SK-N-SH (cell line): ENCODE measurements around the gene TCP11L1.
"Not testable (repeated sequence)": the region's sequence is repeated elsewhere in the genome, so short reads cannot be mapped to it uniquely, and the experiment has no call there.

Experiments used
- POLR2AphosphoS5 ChIP-seq: IDR thresholded peaks from 2 replicates; pipeline ENCODE4 v1.6.1; 2012; ENCODE audit warnings: low read depth, low read length
- YY1 ChIP-seq: IDR thresholded peaks from 2 replicates; pipeline ENCODE4 v1.4.0; 2012; ENCODE audit warnings: low read depth, mild to moderate bottlenecking
- TF ChIP-seq, protein P1 (sequence below): fragments of 200-600 bp; sonication (generic); IDR thresholded peaks from 2 replicates; pipeline ENCODE4 v1.6.1; 2017; ENCODE audit warnings: antibody characterized with exemption, mild to moderate bottlenecking, moderate library complexity
- TF ChIP-seq, protein P2 (sequence below): IDR thresholded peaks from 2 replicates; pipeline ENCODE4 v1.4.0; 2012; ENCODE audit warnings: low read depth, borderline replicate concordance

DNA sequence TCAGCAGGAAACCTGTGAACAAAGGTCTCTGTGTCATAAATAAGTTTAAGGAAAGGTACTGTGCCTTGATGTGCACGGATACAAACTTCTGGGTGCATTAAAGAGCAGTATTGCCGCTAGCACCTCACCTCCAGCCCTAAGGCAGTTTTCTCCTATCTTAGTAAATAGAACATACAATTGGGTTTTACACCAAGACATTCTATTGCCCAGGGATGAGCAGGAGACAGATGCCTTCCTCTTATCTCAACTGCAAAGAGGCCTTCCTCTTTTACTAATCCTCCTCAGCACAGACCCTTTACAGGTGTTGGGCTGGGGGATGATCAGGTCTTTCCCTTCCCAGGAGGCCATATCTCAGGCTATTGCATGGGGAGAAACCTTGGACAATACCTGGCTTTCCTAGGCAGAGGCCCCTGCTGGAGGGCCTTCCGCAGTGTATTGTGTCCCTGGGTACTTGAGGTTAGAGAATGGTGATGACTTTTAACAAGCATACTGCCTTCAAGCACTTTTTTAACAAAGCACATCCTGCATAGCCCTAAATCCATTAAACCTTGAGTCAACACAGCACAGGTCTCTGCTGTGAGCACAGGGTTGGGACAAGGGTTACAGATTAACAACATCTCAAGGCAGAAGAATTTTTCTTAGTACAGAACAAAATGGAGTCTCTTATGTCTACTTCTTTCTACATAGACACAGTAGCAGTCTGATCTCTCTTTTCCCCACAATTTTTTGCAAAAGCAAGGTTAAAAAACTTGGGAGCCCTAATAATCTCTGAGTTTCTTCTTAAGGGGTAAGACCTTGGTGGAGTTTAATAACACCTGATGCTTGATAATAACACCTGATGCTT lies 10.4 kb downstream of the TCP11L1 start:
- not testable (repeated sequence) for TF ChIP-seq POLR2AphosphoS5, YY1
- TF ChIP-seq, protein P1, sequence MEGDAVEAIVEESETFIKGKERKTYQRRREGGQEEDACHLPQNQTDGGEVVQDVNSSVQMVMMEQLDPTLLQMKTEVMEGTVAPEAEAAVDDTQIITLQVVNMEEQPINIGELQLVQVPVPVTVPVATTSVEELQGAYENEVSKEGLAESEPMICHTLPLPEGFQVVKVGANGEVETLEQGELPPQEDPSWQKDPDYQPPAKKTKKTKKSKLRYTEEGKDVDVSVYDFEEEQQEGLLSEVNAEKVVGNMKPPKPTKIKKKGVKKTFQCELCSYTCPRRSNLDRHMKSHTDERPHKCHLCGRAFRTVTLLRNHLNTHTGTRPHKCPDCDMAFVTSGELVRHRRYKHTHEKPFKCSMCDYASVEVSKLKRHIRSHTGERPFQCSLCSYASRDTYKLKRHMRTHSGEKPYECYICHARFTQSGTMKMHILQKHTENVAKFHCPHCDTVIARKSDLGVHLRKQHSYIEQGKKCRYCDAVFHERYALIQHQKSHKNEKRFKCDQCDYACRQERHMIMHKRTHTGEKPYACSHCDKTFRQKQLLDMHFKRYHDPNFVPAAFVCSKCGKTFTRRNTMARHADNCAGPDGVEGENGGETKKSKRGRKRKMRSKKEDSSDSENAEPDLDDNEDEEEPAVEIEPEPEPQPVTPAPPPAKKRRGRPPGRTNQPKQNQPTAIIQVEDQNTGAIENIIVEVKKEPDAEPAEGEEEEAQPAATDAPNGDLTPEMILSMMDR = not testable (repeated sequence)
- TF ChIP-seq, protein P2, sequence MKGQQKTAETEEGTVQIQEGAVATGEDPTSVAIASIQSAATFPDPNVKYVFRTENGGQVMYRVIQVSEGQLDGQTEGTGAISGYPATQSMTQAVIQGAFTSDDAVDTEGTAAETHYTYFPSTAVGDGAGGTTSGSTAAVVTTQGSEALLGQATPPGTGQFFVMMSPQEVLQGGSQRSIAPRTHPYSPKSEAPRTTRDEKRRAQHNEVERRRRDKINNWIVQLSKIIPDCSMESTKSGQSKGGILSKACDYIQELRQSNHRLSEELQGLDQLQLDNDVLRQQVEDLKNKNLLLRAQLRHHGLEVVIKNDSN = not testable (repeated sequence)
